Fibroblast of lung (primary cell): ENCODE results near the gene PRKAG2. TPM values are rescaled to one million over a fixed set of nuclear protein-coding genes. Genes with fewer than 3 reads are reported as not detected.

Experiments
- DNase-seq, 2 donors: peaks; one replicate each; pipeline versions ENCODE4 v3.0.0 to v3.0.0-alpha.2; 2010; ENCODE audit warnings: low read depth in 2 of 2
- H2AFZ ChIP-seq: 2 replicates; pipeline ENCODE4 v1.5.1; 2012; ENCODE audit warnings: low read length, control low read depth, inconsistent platforms
- H3K27ac ChIP-seq: 2 replicates; pipeline ENCODE4 v1.5.1; 2011; ENCODE audit warnings: low read length, control low read depth; ENCODE audit not compliant: insufficient read depth
- H3K27me3 ChIP-seq: 2 replicates; pipeline ENCODE4 v1.5.1; 2011; ENCODE audit warnings: mild to moderate bottlenecking, low read length; ENCODE audit not compliant: control insufficient read depth, insufficient read depth
- H3K36me3 ChIP-seq: 2 replicates; pipeline ENCODE4 v1.5.1; 2011; ENCODE audit warnings: low read length; ENCODE audit not compliant: control insufficient read depth, insufficient read depth
- H3K4me1 ChIP-seq: 2 replicates; pipeline ENCODE4 v1.5.1; 2011; ENCODE audit warnings: low read length; ENCODE audit not compliant: control insufficient read depth, insufficient read depth; ENCODE audit errors: extremely low read depth
- H3K4me2 ChIP-seq: 2 replicates; pipeline ENCODE4 v1.5.1; 2011; ENCODE audit warnings: low read length, control low read depth; ENCODE audit not compliant: insufficient read depth; ENCODE audit errors: extremely low read depth
- H3K4me3 ChIP-seq, 4 experiments: fragments of 200-600 bp in 1 of 4; sonication (generic) in 1 of 4; replicated peaks in 1 of 4; 2 replicates each; pipeline ENCODE4 v1.5.1; 2011 to 2016; ENCODE audit warnings: low read length in 4 of 4, low read depth in 3 of 4, mild to moderate bottlenecking in 3 of 4, control low read depth in 2 of 4, inconsistent platforms in 1 of 4, mixed read lengths in 1 of 4; ENCODE audit not compliant: insufficient read depth in 1 of 4; ENCODE audit errors: control extremely low read depth in 1 of 4
- H3K79me2 ChIP-seq: 2 replicates; pipeline ENCODE4 v1.5.1; 2012; ENCODE audit warnings: mild to moderate bottlenecking, low read length, inconsistent platforms; ENCODE audit not compliant: control insufficient read depth, insufficient read depth
- H3K9ac ChIP-seq: 2 replicates; pipeline ENCODE4 v1.5.1; 2011; ENCODE audit warnings: mild to moderate bottlenecking, low read length, control low read depth; ENCODE audit not compliant: insufficient read depth
- H3K9me3 ChIP-seq: 2 replicates; pipeline ENCODE4 v1.5.1; 2012; ENCODE audit warnings: low read depth, low read length; ENCODE audit not compliant: control insufficient read depth, insufficient read depth
- H4K20me1 ChIP-seq: 2 replicates; pipeline ENCODE4 v1.5.1; 2011; ENCODE audit warnings: low read length; ENCODE audit not compliant: control insufficient read depth, insufficient read depth; ENCODE audit errors: extremely low read depth
- CTCF ChIP-seq, 2 donors: IDR thresholded peaks in 1 of 2; conservative IDR thresholded peaks in 1 of 2; 1 replicate in 1 of 2; 2 replicates in 1 of 2; pipeline ENCODE4 v1.5.1; 2011 to 2012; ENCODE audit warnings: low read length in 2 of 2, control low read depth in 1 of 2, inconsistent platforms in 1 of 2, low read depth in 1 of 2, mild to moderate bottlenecking in 1 of 2
- EZH2 ChIP-seq: IDR thresholded peaks from 2 replicates; pipeline ENCODE4 v1.5.1; 2012; ENCODE audit warnings: low read length, control low read depth, mild to moderate bottlenecking; ENCODE audit errors: missing control alignments
- polyA plus RNA-seq, 2 donors: library from polyadenylated mRNA; depleted of rRNA in 1 of 2; stranded (reverse) in 1 of 2; unstranded in 1 of 2; fragments of >200 nt; gene quantifications; 2 replicates each; pipeline ENCODE4 v1.2.1, GENCODE V29; 2011 to 2012; ENCODE audit warnings: missing spikeins in 1 of 2
- total RNA-seq: library from RNA; depleted of rRNA; stranded (reverse); fragments of >200 nt; gene quantifications from 2 replicates; pipeline ENCODE4 v1.2.1, GENCODE V29; 2014

The PRKAG2 gene
- total and polyA plus RNA-seq, 2 donors (not counting 1 experiment from before 2014, with no cell fraction given): 11.9 to 56.7 TPM

GRCh38 chr7:151873402-151873965, 3.4 kb downstream of the PRKAG2 start:
- H3K27me3 ChIP-seq: peaks cover 23% of the 10 kb centered on the region
- no peak overlapping the region for H3K9ac ChIP-seq
- H3K79me2 ChIP-seq: no peaks in the 10 kb centered on the region
- no peak overlapping the region for H3K4me3 ChIP-seq
- DNase-seq: no peak
- H2AFZ ChIP-seq: no peak overlapping the region
- H3K4me1 ChIP-seq: no peaks in the 10 kb centered on the region
- no peak overlapping the region for H3K27ac ChIP-seq
- H3K36me3 ChIP-seq: no peaks in the 10 kb centered on the region
- no peaks in the 10 kb centered on the region for H3K9me3 ChIP-seq
- H3K4me2 ChIP-seq: no peak overlapping the region
- H4K20me1 ChIP-seq: no peaks in the 10 kb centered on the region
- TF ChIP-seq EZH2: no peak
- TF ChIP-seq CTCF (conservative IDR thresholded peaks at IDR 0.05 in 1 of 2, IDR thresholded peaks at IDR 0.05 in 1 of 2; ENCODE audit: low read depth in 1 of 2, low read length in 2 of 2): no peak

- Histone ChIP-seq H3K27me3 (peaks cover 15% of the 10 kb centered on the region), H3K4me1 (no peaks in the 10 kb centered on the region), H3K9ac (no peak overlapping the region), H3K27ac (no peak overlapping the region), H3K36me3 (no peaks in the 10 kb centered on the region), H3K4me3 (no peak overlapping the region), H3K4me2 (no peak overlapping the region), H3K9me3 (no peaks in the 10 kb centered on the region), H4K20me1 (no peaks in the 10 kb centered on the region), H3K79me2 (no peaks in the 10 kb centered on the region), H2AFZ (no peak overlapping the region)
- no peak for DNase-seq
- TF ChIP-seq EZH2 (no peak), CTCF (conservative IDR thresholded peaks at IDR 0.05 in 1 of 2, IDR thresholded peaks at IDR 0.05 in 1 of 2; ENCODE audit: low read depth in 1 of 2, low read length in 2 of 2) (no peak)
Observed at GRCh38 chr7:151872531-151873401, 4.1 kb downstream of the PRKAG2 start.

GRCh38 chr7:151871904-151872303, 5.0 kb downstream of the PRKAG2 start:
- Histone ChIP-seq H3K27me3 (peaks cover 11% of the 10 kb centered on the region), H4K20me1 (no peaks in the 10 kb centered on the region), H3K79me2 (no peaks in the 10 kb centered on the region), H3K36me3 (no peaks in the 10 kb centered on the region), H2AFZ (no peak overlapping the region), H3K4me1 (no peaks in the 10 kb centered on the region), H3K9me3 (no peaks in the 10 kb centered on the region), H3K4me2 (no peak overlapping the region), H3K4me3 (no peak overlapping the region), H3K27ac (no peak overlapping the region), H3K9ac (no peak overlapping the region)
- TF ChIP-seq EZH2: no peak
- no peak for TF ChIP-seq CTCF (conservative IDR thresholded peaks at IDR 0.05 in 1 of 2, IDR thresholded peaks at IDR 0.05 in 1 of 2; ENCODE audit: low read depth in 1 of 2, low read length in 2 of 2)
- no peak for DNase-seq
